Lung (tissue), 12 donors: Measurements from ENCODE around the gene RMND5A. TPM values are rescaled to one million over a fixed set of nuclear protein-coding genes. Genes with fewer than 3 reads are reported as not detected.

ENCODE experiments used
- ATAC-seq: fragments of 200-7000 bp; cut with Tn5 transposase; one replicate; pipeline ENCODE4 v1.9.1; 2020; ENCODE audit warnings: moderate number of reproducible peaks; ENCODE audit not compliant: insufficient read depth, low FRiP score
- DNase-seq, 3 donors: peaks; one replicate each; pipeline ENCODE4 v3.0.0-alpha.2; 2013 to 2017
- H3K27ac ChIP-seq, 2 donors: one replicate each; pipeline ENCODE4 v1.5.1; 2013; ENCODE audit warnings: mild to moderate bottlenecking in 2 of 2, moderate library complexity in 2 of 2, control low read depth in 1 of 2, inconsistent platforms in 1 of 2, low read depth in 1 of 2, low read length in 1 of 2
- H3K27me3 ChIP-seq, 3 donors: one replicate each; pipeline ENCODE4 v1.5.1; 2013; ENCODE audit warnings: low read length in 2 of 3; ENCODE audit not compliant: control insufficient read depth in 3 of 3, insufficient read depth in 3 of 3
- H3K36me3 ChIP-seq, 4 donors: one replicate each; pipeline ENCODE4 v1.5.1; 2013; ENCODE audit warnings: low read length in 4 of 4, mild to moderate bottlenecking in 1 of 4, moderate library complexity in 1 of 4; ENCODE audit not compliant: control insufficient read depth in 4 of 4, insufficient read depth in 4 of 4
- H3K4me1 ChIP-seq, 5 donors: one replicate each; pipeline ENCODE4 v1.5.1; 2013; ENCODE audit warnings: low read length in 5 of 5, mild to moderate bottlenecking in 2 of 5, moderate library complexity in 1 of 5; ENCODE audit not compliant: control insufficient read depth in 5 of 5, insufficient read depth in 5 of 5
- H3K4me3 ChIP-seq: one replicate; pipeline ENCODE4 v1.5.1; 2013; ENCODE audit warnings: mild to moderate bottlenecking, control low read depth, moderate library complexity
- H3K9ac ChIP-seq, 2 donors: one replicate each; pipeline ENCODE4 v1.5.1; 2013; ENCODE audit warnings: low read length in 2 of 2, control low read depth in 1 of 2; ENCODE audit not compliant: insufficient read depth in 1 of 2
- H3K9me3 ChIP-seq, 4 donors: one replicate each; pipeline ENCODE4 v1.5.1; 2013; ENCODE audit warnings: low read length in 3 of 4, mild to moderate bottlenecking in 1 of 4, moderate library complexity in 1 of 4; ENCODE audit not compliant: control insufficient read depth in 4 of 4, insufficient read depth in 3 of 4
- CTCF ChIP-seq: IDR thresholded peaks from 2 replicates; pipeline ENCODE4 v1.5.1; 2012; ENCODE audit warnings: mild to moderate bottlenecking; ENCODE audit errors: control extremely low read depth, extremely low read depth
- WGBS, 2 donors: extraction: QIAGEN DNeasy Blood & Tissue Kit; methylation state at CpG; one replicate each; pipeline ENCODE4 v1.1.7; 2013; 5-methylcytosine and 5-hydroxymethylcytosine counted together
- polyA plus RNA-seq, 2 donors: library from polyadenylated mRNA; stranded (reverse); fragments of 200-250 nt; gene quantifications; one replicate each; pipeline ENCODE4 v1.2.1, GENCODE V29; 2013
- total RNA-seq, 2 donors: library from RNA; depleted of rRNA in 1 of 2; stranded (reverse); fragments of >200 nt in 1 of 2; gene quantifications; one replicate each; pipeline ENCODE4 v1.2.1, GENCODE V29; 2014 to 2021
- donor health status: control.
- donor health status: control.
- donor health status: Bipolar disorder and iron deficiency.
- donor health status: healthy.
- donor health status: DM: yes; HTN: yes; CAD: no.

The RMND5A gene
- total and polyA plus RNA-seq, 4 donors, result 8.9 to 73.1 (median 16.6) TPM

GRCh38 chr2:86781363-86781762 is 61.3 kb downstream of the RMND5A start:
- TF ChIP-seq CTCF, result no peak
- ATAC-seq, result no peak
- peaks cover 0 to 7% (median 3%) of the 10 kb centered on the region in 3 donors for H3K27me3 ChIP-seq
- H3K9me3 ChIP-seq, result peaks cover 0 to 5% (median 0%) of the 10 kb centered on the region in 4 donors
- no peak overlapping the region for H3K27ac ChIP-seq
- H3K4me3 ChIP-seq, result no peak overlapping the region
- no peak for DNase-seq
- peaks cover 0 to 12% (median 9%) of the 10 kb centered on the region in 5 donors for H3K4me1 ChIP-seq
- H3K36me3 ChIP-seq, result peaks cover 0 to 3% (median under 1%) of the 10 kb centered on the region in 4 donors
- no peak overlapping the region for H3K9ac ChIP-seq
- 61 to 68% methylated on average over 9 of the region's 9 CpGs for WGBS, 2 donors

GRCh38 chr2:86782748-86783147 is 62.7 kb downstream of the RMND5A start:
- DNase-seq, result peak; percentile 25 to 67 (median 46)
- peaks cover 0 to 12% (median 12%) of the 10 kb centered on the region in 5 donors for H3K4me1 ChIP-seq
- 74 to 91% methylated on average over 7 of the region's 7 CpGs for WGBS, 2 donors
- TF ChIP-seq CTCF, result no peak
- H3K4me3 ChIP-seq, result no peak overlapping the region
- H3K36me3 ChIP-seq, result no peaks in the 10 kb centered on the region
- peaks cover 0 to 5% (median 0%) of the 10 kb centered on the region in 4 donors for H3K9me3 ChIP-seq
- H3K27ac ChIP-seq, result no peak overlapping the region
- H3K9ac ChIP-seq, result no peak overlapping the region
- no peak for ATAC-seq
- H3K27me3 ChIP-seq, result peaks cover 0 to 15% (median 3%) of the 10 kb centered on the region in 3 donors

GRCh38 chr2:86783615-86784339 is 63.7 kb downstream of the RMND5A start:
- H3K4me1 ChIP-seq, result peaks cover 6 to 22% (median 12%) of the 10 kb centered on the region in 5 donors
- peaks cover 0 to 23% (median 6%) of the 10 kb centered on the region in 3 donors for H3K27me3 ChIP-seq
- H3K9me3 ChIP-seq, result peaks cover 0 to 5% (median 0%) of the 10 kb centered on the region in 4 donors
- H3K36me3 ChIP-seq, result no peaks in the 10 kb centered on the region
- H3K27ac ChIP-seq, result no peak overlapping the region
- ATAC-seq (no peak), DNase-seq (no peak)
- no peak for TF ChIP-seq CTCF
- 71 to 82% methylated on average over 8 of the region's 8 CpGs for WGBS, 2 donors
- H3K9ac ChIP-seq, result no peak overlapping the region
- H3K4me3 ChIP-seq, result no peak overlapping the region
